HG03469 (cell line): ENCODE results near the gene SPATA13.

Experiments used
- ATAC-seq: cut with Tn5 transposase; IDR thresholded peaks from one replicate; pipeline ENCODE4 v1.9.1; 2021; ENCODE audit warnings: mild to moderate bottlenecking, moderate library complexity, moderate number of reproducible peaks; ENCODE audit not compliant: unreplicated experiment

The SPATA13 gene

DNA sequence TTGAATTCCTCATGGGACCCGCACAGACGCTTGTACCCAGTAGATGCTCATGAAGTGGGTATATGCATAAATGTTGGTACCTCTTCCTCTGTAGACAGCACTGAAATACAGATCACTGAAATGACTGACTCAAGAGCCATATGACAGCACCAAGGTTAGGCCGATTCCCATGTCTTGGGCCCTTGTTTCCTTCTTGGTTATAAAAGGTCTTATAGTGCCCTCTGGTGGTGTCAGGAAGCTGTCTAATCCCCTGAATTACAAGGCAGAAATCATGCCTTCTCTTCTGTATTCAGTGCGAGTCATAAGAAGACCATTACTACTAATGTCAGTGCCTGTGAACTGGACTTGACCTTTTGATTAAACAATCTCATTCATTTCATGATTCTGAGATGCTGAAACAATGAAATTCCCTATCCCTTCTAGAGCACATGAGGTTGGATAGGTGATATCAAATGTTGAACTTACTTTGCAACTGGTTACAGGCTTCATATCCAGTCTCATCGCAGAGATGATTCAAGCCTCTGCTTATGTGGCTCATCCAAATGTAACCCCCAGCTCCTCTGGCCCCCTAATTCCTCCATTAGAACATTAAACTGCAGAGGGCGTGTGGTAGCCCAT lies 59.7 kb downstream of the SPATA13 start:
- no peak for ATAC-seq

DNA sequence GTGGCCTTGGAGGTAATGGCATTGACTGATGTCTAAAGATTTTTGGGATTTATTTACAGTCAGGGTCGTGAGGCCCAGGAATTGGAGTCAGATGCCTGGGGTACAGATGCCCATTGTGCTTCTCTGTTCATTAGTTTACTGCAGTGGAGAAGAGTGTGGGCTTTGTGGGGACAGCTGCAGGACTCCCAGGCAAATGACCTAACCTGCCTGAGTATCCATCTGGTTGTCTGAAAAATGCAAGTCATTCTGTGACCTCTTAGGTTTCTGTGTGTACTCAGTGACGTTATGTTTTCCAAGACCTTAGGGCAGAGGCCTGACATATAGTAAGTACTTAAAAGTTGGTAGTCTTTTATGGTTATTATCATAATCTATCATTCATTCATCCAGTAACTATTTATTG lies 60.5 kb downstream of the SPATA13 start:
- no peak for ATAC-seq

DNA sequence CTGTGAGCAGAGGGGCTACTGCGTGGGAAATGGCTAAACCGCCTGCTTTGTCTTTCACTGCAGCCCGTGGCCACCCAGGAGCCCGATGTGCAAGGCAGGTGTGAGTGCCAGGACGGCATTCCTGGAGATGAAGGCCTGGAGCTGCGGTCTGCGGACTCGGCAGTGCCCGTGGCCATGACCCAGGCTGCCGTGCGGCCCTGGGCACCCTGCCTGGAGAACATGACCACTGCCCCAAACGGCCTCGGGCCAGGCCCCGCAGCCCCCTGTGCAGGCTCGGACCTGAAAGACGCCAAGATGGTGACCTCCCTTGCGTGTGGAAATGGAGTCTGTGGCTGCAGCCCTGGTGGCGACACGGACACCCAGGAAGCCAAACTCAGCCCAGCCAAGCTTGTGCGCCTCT lies 62.2 kb downstream of the SPATA13 start:
- no peak for ATAC-seq

DNA sequence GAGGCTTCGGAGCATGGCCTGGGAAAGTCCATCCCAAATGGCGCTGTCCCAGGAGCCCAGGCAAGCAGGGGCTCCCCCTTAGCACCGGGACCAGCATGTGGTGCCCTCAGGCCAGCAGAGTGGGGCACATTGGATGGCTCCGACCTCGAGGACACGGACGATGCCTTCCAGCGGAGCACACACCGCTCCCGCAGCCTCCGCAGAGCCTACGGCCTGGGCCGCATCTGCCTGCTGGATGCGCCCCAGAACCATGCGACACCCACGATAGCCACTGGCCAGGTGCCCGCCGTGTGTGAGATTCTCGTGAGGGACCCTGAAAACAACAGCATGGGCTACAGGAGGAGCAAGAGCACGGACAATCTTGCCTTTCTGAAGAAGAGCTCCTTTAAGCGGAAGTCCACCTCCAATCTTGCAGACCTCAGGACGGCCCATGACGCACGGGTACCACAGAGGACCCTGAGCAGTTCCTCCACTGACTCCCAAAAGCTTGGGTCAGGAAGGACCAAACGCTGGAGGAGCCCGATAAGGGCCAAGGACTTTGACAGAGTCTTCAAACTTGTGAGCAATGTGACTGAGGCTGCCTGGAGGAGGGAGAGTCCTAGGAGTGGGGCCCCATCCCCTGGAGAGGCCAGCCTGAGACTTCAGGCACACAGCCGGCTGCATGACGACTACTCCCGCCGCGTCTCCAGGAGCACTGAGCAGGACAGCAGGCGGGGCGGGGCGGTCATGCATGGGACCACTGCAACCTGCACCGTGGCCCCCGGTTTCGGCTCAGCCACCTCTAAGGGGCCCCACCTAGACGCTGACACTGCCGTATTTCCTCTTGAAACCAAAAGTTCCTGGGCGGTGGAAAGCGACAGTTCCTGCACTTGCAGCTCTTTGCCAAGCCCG lies 63.1 kb downstream of the SPATA13 start:
- ATAC-seq = no peak

DNA sequence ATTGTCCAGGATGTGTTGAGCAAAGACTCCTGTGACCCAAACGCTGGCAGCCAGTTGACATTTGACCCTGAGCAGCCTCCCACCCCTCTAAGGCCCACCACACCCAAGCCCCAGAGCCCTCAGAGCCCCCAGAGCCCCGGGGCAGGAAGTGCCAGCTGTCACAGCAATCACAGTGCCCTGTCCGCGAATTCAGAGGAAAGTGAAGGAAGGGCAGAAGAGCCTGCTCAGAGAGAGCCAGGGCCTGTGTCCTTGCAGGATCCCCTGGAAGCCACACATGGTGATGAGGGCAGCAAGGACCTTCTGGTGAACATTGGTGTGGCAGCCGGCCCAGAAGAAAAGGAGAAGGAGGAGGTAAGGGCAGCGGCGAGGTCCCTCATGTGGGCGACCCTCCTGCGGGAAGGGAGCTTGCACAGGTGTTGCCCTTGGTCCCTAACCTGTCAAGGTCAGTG lies 63.7 kb downstream of the SPATA13 start:
- ATAC-seq = no peak

DNA sequence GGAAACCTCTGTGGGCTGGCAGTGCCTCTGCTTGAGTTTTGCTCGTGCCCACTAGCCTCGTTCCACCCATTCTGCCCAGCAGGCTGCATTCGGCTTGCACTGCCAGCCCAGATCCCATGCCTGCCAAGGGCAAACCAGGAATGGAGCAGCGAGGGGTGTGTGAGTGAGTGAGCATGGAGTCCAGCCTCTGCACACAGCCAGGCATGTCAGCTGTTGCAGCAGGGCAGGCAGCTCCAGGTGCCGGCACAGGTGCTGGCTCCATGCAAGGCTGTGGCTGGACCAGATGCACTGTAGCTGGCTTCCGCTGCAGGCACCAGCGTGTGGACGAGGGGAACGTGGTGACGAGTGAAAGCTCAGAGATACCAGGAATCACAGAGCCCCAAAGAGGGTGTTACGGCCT lies 64.5 kb downstream of the SPATA13 start:
- ATAC-seq = no peak

DNA sequence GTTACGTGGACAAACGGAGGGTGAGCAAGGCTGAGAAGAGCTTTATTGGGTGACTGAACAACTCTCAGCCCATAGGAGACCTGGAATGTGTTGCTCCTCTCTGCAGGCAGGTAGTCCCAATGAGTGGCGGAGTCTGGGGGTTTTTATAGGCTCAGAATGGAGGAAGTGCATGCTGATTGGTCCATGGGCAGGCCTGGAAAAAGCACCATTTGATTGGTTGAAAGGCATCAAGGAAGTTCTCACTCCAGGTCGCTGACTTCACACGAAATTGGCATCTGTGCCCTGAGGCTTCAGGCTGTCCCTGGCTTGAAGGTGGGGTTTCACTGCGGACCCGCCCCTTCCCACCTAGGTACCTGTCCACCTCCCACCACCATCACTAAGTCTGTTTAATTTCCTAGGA lies 65.4 kb downstream of the SPATA13 start:
- ATAC-seq = no peak

DNA sequence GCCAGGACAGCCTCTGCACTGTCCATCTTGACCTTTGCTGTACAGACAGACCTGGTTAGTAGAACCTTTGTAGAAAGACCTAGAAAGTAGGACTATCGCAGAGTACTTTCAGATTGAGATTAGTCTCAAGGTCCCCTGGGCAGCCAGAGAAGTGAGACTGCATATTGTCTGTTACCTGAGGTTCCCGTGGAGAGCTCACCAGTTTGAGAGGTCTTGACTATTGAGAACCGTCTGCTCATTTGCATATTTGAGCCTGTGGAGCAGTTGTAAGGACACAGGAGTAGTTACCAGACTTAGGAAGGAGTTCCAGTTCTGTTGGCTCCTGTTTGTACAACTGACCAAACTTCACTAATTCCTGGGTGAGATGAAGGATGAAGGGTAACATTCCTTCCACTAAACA lies 66.2 kb downstream of the SPATA13 start:
- no peak for ATAC-seq

DNA sequence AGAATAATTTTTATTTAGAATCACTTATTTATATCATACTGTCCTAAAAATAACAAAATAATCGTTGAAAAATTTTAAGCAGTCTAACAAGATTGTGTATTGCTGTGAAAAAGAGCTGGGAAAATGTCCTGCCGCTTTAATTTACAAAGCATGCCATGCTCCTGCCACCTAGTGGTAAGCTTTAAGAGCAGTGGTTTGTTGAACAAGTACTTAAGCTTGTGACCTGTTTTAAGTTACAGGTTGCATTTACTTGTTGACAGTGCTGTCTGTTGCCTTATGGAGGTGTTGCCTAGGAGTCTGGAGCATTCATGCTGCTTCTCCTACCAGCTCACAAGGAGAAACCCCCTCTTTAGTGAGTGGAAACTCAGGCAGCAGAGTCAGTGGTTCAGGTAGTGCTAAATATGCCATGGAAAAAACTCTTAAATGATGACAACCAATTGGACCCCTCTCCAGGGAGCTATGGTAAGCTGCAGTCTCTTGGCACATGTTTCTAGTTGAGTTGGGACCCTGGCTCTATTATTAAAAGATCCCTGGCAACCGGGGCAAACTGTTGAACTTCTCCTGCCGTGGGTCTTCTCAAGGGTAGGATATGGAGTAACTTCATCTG lies 68.4 kb downstream of the SPATA13 start:
- no peak for ATAC-seq

DNA sequence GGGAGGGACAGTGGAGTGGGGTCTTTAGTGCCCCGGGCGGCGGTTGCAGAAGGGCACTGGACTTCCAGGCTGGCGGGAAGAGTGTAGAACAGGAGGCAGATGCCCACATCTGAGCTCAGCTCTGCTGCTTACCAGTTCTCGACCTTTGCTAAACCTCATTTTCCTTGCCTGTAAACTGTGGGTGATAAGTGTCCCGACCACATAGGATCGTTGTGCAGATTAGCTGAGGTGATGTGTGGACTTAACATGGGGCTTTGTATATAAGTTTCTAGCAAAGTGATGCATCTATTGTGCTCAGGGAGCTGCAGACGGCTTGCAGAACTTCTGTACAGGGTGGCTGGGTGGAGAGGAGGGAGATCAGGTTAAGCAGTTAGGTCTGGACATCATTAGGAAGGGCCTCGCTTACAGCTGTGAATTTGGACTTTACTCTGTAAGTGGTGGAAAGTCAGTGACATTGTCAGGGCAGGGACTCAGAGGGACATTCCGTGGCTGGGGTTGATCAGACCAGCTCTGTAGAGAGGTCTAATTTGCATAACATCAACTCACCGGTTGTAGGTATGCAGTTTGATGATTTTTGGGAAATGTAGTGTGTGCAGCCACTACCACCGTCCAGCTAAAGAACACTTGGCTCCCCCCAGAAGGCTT lies 70.0 kb downstream of the SPATA13 start:
- no peak for ATAC-seq

DNA sequence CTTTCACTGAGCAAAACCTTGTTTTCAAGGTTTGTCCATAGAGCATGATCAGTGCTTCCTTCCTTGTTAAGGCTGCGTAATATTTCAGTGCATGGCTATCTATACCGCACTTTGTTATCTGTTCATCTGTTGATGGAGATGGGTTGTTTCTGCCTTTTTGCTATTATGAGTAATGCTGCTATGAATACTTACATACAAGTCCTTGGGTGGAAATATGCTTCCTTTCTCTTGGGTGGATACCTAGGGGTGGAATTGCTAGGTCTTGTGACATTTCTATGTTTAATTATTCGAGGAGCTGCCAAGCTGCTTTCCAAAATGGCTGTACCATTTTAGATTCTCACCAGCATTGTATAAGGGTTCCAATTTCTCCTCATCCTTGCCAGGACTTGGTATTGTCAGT lies 70.9 kb downstream of the SPATA13 start:
- no peak for ATAC-seq

DNA sequence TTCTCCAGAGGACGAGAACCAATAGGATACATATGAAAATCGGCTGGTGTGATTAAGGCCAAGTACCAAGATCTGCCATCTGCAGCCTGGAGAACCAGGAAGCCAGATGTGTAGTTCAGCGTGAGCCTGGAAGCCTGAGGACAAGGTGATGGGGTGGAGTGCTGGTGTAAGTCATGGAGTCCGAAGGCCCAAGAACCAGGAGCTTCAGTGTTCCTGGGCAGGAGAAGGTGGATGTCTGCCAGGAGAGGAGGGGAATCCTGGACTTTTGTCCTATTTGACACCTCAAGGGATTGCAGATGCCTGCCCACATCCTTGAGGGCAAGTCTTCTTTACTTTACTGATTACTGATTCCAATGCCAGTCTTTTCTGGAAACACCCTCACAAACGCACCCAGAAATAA lies 71.5 kb downstream of the SPATA13 start:
- no peak for ATAC-seq

DNA sequence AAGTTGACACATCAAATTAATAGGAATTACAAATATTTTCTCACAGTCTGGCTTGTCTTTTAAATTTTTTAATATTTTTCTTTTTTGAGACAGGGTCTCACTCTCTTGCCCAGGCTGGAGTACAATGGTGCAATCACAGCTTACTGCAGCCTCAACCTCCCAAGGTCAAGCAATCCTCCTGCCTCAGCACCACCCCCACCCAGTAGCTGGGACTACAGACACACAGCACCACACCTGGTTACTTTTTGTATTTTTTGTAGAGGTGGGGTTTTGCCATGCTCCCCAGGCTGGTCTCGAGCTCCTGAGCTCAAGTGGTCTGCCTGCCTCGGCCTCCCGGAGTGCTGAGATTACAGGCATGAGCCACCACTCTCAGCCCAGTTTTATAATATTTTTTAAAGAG lies 72.0 kb downstream of the SPATA13 start:
- no peak for ATAC-seq

DNA sequence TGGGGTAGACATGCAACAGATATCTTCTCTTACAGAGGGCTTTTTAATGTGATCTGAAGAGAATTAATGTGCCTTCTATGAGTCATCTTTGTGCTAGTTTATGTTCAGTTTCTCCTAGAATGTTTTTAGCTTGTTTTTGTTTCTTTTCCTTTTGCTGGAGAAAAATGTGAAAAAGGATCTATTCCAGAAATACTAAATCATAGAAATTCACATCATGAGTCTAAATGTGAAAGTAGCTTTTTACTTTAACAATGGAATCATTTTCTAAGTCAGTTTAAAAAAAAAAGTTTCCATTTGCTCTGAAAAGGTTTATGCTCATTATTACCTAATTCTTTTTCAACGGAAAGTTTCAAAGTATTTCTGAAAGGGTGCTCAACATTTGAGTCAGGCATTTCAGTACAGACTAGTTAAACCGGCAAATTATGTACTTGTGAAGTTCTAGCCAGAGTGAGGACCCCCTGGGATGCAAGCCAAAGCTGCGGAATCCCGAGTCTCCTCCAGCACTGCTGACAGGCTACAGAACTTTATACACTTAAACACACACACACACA lies 72.9 kb downstream of the SPATA13 start:
- no peak for ATAC-seq

DNA sequence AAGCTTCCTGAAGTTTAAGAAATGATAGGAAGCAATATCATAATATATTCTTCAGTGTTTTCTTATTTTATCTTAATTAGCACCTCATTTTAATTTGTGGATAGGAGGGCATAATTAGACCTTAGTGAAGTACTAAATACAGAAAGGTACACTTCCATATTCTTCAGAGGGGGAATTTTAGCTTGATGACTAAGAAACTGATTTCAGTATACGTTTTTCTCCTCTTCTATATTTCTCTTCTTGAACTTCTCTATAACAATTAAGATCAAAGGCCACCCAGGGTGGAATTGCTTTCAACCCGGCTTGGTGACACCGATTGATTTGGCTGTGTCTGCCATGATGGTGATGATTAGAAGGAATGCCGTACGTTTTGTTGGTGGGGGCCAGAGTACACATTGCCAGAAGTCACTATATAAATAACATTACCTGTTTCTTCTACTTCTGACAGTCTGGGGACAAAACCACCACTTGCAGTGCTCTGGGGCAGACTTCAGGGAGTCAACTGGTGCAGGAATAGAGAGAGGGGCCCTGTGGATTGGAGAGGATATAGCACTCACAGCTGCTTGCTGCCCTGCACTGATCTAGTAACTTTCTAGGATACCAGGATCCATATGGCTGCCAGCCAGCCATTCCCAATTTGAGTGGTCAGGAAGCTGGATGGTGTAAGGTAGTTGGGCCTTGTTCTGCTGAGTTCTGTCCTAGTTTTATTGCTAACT lies 73.8 kb downstream of the SPATA13 start:
- no peak for ATAC-seq

DNA sequence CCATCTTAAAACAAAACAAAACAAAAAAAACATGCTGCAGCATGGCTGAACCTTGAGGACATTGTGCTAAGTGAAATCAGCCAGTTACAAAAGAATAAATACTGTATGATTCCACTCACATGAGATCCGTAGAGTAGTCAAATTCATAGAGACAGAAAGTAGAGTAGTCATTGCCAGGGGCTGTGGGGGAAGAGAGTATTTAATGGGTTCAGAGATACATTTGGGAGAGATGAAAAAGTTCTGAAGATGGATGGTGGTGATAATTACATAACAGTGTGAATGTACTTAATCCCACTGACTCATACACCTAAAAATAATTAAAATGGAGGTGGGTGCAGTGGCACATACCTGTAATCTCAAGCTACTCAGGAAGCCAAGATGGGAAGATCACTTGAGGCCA lies 76.8 kb downstream of the SPATA13 start:
- no peak for ATAC-seq

DNA sequence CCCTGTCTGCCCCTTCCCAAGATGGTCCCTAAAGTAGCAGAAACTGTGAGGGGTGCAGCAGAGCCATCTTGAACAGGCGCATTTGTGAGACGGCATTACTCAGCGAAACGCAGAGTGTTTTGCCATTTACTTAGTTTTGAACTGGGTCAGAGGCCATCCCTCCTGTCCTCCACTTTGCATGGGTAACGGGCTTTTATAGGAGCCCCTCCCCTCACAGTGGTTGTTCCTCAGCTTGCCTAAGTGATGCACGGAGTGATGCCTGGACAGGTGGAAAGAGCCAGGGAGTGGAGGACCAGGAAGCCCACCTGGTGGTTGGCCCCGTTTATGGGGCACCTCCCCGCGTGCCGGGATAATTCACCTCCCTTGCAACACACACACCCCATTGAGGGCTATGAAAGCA lies 80.8 kb downstream of the SPATA13 start:
- ATAC-seq = no peak

DNA sequence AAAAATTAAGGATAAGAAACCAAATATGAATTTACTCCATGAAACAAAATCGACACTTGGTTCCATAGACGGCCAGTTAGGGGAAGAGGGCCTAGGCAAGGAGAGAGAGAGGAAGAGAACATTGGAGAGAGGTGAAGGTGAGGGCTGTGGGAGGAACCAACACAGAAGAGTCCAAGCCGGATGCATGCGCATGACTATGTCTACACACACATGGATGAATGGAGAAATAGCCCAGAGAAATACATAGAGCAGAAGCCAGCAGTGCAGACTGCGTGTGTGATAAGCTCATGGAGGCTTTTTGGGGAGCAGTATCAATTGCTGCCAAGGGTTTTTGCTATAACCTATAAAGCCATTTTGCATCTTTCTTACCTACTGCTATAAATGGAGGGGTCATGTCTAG lies 81.6 kb downstream of the SPATA13 start:
- no peak for ATAC-seq

DNA sequence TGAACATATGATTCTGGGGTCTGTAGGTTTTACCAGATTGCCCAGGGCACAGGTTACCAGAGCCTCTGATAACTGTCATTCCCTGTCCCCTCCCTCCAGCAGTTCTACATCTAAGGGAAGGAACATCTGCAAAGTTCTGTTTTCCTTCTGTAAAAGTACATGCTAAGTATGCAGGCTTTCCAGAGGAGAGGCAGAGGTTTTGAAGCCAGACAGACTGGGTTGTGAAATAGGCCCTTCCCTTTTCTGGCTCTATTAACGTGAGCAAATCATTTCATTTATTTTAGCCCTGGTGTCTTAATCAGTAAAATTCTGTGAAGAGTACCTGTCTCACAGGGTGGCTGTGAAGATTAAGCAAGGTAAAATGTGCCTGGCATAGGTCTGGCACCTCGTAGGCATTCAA lies 82.8 kb downstream of the SPATA13 start:
- ATAC-seq = no peak

DNA sequence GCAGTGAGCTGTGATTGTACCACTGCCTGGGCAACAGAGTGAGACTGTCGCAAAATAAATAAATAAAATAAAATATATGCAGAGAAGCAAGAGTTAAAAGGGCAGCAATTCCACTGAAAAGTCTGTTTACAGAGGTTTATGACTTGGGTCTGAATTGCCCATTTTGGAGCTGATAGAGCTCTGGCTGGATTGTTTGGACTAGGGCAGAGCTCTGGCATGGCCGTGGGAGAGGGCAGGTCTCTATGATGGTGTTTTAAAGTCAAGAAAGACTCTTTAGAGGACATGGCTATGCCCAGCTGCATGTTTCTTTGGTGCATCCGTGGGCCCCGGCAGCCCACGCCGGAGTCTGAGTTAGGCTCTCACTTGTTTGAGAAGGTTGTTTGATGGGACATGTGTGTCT lies 84.3 kb downstream of the SPATA13 start:
- no peak for ATAC-seq

DNA sequence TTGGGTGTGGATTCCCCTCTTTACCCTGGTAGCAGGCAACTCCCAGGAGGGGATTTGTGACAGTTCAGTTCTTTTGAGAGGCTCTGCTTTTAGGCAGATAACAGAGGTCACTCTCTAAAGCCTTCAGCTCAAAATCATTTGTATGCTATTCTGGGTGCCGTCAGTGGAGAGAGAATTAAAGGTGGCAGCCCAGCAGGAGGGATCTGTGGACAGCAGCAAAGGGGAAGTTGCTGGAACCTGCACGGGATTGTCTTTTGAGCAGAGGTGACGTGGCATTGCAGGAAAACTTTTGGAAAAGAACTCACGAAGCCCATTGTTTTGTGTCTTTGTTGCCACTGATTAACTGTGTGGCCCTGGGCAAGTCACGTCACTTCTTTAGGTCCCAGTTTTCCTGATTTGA lies 86.5 kb downstream of the SPATA13 start:
- no peak for ATAC-seq
